HepG2 (cell line): Measurements from ENCODE around the gene ZBED5. TPM values are rescaled to one million over a fixed set of nuclear protein-coding genes. Genes with fewer than 3 reads are reported as not detected.
A peak's percentile ranks its signal among the peaks of the same experiment; 100 is the strongest.

Source experiments
- HCFC1 ChIP-seq: fragments of 150-350 bp; IDR thresholded peaks from 2 replicates; pipeline ENCODE4 v1.6.1; 2014; ENCODE audit warnings: low read depth, low read length
- HNRNPLL ChIP-seq: fragments of 200-400 bp; formaldehyde crosslinking; IDR thresholded peaks from 2 replicates; pipeline ENCODE4 v1.6.1; 2017; ENCODE audit warnings: mild to moderate bottlenecking, low read depth, low read length; ENCODE audit not compliant: poor library complexity, severe bottlenecking
- KLF13 ChIP-seq: sonication (generic); formaldehyde crosslinking; IDR thresholded peaks from 2 replicates; pipeline ENCODE4 v1.4.0; 2020; ENCODE audit warnings: mild to moderate bottlenecking, missing genetic modification reagents
- KLF15 ChIP-seq: sonication (generic); formaldehyde crosslinking; IDR thresholded peaks from 2 replicates; pipeline ENCODE4 v1.8.1; 2023; ENCODE audit warnings: borderline replicate concordance, mild to moderate bottlenecking, inconsistent platforms, missing genetic modification reagents, mixed read lengths
- KLF6 ChIP-seq: IDR thresholded peaks from 2 replicates; pipeline ENCODE4 v1.8.0; 2016; ENCODE audit warnings: missing biosample characterization, missing genetic modification reagents
- RBM22 ChIP-seq: fragments of 200-400 bp; formaldehyde crosslinking; optimal IDR thresholded peaks from 2 replicates; pipeline ENCODE3; 2017; ENCODE audit warnings: mild to moderate bottlenecking, low read length, moderate library complexity
- SUZ12 ChIP-seq: fragments of 150-350 bp; IDR thresholded peaks from 2 replicates; pipeline ENCODE4 v1.6.1; 2014; ENCODE audit warnings: low read depth, low read length
- ZNF83 ChIP-seq: sonication (generic); formaldehyde crosslinking; IDR thresholded peaks from 2 replicates; pipeline ENCODE4 v1.4.0; 2020; ENCODE audit warnings: missing genetic modification reagents, mild to moderate bottlenecking, borderline replicate concordance
- polyA plus RNA-seq, 8 experiments: library from polyadenylated mRNA; depleted of rRNA in 3 of 8; stranded (reverse) in 7 of 8; unstranded in 1 of 8; fragments of >200 nt; fragmentation: Illumina TruSeq in 4 of 8; extraction: Trizol in 4 of 8; gene quantifications; 2 replicates each; pipeline versions ENCODE4 v1.2.1 to v1.2.3, GENCODE V29; 2011 to 2016; ENCODE audit warnings: low read depth in 4 of 8, missing spikeins in 1 of 8, mixed read lengths in 1 of 8; ENCODE audit not compliant: insufficient read depth in 1 of 8
- total RNA-seq, 5 experiments: library from RNA; depleted of rRNA; stranded (reverse); fragments of >200 nt; fragmentation: Illumina TruSeq; extraction: Trizol; gene quantifications; 2 replicates each; pipeline ENCODE4 v1.2.3, GENCODE V29; 2016; ENCODE audit warnings: low read depth in 1 of 5
- TF ChIP-seq, protein P1 (sequence below): sonication (generic); formaldehyde crosslinking; IDR thresholded peaks from 2 replicates; pipeline ENCODE4 v1.9.0; 2021; ENCODE audit warnings: missing genetic modification reagents, borderline replicate concordance
- TF ChIP-seq, protein P2 (sequence below): sonication (generic); formaldehyde crosslinking; IDR thresholded peaks from 2 replicates; pipeline ENCODE4 v1.4.0; 2020; ENCODE audit warnings: missing genetic modification reagents
- TF ChIP-seq, protein P3 (sequence below): sonication (generic); formaldehyde crosslinking; IDR thresholded peaks from 2 replicates; pipeline ENCODE4 v1.4.0; 2020; ENCODE audit warnings: missing genetic modification reagents
- TF ChIP-seq, protein P4 (sequence below): sonication (generic); formaldehyde crosslinking; IDR thresholded peaks from 2 replicates; pipeline ENCODE4 v1.4.0; 2020; ENCODE audit warnings: missing genetic modification reagents
- TF ChIP-seq, protein P5 (sequence below): sonication (generic); formaldehyde crosslinking; IDR thresholded peaks from 2 replicates; pipeline ENCODE4 v1.4.0; 2020; ENCODE audit warnings: mild to moderate bottlenecking, missing genetic modification reagents, borderline replicate concordance

The ZBED5 gene
- total and polyA plus RNA-seq, 2 of the 13 experiments (the other 11 are each of a cell fraction or from before 2014, with no cell fraction given): 18.2 to 38.6 TPM

DNA sequence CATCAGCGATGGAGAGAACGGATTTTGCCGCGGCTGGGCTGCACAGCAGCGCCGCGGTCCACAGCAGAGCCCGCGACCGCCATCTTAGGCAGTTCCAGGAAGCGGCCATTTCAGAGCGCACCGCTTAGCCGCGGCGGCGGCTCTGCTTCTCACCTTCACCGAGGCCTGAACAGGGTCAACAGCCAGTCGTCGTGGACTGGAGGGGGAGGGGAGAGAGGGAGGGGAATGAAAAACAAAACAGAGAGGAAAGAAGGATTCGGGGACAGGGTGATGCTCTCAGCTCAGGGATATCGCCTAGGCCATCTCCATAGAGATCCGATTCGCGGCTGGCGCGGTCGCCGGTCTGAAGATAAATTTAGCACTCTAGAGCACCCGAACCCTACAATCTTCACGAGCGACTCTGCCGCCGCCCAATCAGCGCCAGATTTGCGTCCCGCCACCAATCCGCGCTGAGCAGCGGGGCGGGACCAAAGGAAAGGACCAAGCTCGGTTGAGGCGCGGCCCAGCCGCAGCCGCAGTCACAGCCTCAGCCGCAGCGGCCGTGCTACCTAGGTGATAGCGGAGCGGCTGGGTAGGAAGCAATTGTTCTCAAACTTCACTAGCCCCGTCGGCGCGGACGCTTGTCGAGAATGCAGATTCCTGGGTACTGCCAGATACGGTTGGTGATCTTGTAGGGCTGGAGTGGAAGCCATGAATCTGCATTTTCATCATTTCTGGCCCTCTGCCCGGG lies at the start of gene ZBED5 (continued):
- TF ChIP-seq, protein P1, sequence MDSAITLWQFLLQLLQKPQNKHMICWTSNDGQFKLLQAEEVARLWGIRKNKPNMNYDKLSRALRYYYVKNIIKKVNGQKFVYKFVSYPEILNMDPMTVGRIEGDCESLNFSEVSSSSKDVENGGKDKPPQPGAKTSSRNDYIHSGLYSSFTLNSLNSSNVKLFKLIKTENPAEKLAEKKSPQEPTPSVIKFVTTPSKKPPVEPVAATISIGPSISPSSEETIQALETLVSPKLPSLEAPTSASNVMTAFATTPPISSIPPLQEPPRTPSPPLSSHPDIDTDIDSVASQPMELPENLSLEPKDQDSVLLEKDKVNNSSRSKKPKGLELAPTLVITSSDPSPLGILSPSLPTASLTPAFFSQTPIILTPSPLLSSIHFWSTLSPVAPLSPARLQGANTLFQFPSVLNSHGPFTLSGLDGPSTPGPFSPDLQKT (CRISPR knock-in tag): no peak
- TF ChIP-seq HCFC1: 0 out of 2 replicates have a peak, but pooled peaks have one; percentile 20
- TF ChIP-seq, protein P2, sequence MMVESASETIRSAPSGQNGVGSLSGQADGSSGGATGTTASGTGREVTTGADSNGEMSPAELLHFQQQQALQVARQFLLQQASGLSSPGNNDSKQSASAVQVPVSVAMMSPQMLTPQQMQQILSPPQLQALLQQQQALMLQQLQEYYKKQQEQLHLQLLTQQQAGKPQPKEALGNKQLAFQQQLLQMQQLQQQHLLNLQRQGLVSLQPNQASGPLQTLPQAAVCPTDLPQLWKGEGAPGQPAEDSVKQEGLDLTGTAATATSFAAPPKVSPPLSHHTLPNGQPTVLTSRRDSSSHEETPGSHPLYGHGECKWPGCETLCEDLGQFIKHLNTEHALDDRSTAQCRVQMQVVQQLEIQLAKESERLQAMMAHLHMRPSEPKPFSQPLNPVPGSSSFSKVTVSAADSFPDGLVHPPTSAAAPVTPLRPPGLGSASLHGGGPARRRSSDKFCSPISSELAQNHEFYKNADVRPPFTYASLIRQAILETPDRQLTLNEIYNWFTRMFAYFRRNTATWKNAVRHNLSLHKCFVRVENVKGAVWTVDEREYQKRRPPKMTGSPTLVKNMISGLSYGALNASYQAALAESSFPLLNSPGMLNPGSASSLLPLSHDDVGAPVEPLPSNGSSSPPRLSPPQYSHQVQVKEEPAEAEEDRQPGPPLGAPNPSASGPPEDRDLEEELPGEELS (CRISPR knock-in tag): 0 out of 2 replicates have a peak, but pooled peaks have one; percentile 38
- TF ChIP-seq HNRNPLL: peak; percentile 90
- TF ChIP-seq, protein P3, sequence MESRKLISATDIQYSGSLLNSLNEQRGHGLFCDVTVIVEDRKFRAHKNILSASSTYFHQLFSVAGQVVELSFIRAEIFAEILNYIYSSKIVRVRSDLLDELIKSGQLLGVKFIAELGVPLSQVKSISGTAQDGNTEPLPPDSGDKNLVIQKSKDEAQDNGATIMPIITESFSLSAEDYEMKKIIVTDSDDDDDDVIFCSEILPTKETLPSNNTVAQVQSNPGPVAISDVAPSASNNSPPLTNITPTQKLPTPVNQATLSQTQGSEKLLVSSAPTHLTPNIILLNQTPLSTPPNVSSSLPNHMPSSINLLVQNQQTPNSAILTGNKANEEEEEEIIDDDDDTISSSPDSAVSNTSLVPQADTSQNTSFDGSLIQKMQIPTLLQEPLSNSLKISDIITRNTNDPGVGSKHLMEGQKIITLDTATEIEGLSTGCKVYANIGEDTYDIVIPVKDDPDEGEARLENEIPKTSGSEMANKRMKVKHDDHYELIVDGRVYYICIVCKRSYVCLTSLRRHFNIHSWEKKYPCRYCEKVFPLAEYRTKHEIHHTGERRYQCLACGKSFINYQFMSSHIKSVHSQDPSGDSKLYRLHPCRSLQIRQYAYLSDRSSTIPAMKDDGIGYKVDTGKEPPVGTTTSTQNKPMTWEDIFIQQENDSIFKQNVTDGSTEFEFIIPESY (CRISPR knock-in tag): no peak; the same call in 1 of the 2 replicates
- no peak for TF ChIP-seq KLF15 (CRISPR knock-in tag)
- TF ChIP-seq, protein P4, sequence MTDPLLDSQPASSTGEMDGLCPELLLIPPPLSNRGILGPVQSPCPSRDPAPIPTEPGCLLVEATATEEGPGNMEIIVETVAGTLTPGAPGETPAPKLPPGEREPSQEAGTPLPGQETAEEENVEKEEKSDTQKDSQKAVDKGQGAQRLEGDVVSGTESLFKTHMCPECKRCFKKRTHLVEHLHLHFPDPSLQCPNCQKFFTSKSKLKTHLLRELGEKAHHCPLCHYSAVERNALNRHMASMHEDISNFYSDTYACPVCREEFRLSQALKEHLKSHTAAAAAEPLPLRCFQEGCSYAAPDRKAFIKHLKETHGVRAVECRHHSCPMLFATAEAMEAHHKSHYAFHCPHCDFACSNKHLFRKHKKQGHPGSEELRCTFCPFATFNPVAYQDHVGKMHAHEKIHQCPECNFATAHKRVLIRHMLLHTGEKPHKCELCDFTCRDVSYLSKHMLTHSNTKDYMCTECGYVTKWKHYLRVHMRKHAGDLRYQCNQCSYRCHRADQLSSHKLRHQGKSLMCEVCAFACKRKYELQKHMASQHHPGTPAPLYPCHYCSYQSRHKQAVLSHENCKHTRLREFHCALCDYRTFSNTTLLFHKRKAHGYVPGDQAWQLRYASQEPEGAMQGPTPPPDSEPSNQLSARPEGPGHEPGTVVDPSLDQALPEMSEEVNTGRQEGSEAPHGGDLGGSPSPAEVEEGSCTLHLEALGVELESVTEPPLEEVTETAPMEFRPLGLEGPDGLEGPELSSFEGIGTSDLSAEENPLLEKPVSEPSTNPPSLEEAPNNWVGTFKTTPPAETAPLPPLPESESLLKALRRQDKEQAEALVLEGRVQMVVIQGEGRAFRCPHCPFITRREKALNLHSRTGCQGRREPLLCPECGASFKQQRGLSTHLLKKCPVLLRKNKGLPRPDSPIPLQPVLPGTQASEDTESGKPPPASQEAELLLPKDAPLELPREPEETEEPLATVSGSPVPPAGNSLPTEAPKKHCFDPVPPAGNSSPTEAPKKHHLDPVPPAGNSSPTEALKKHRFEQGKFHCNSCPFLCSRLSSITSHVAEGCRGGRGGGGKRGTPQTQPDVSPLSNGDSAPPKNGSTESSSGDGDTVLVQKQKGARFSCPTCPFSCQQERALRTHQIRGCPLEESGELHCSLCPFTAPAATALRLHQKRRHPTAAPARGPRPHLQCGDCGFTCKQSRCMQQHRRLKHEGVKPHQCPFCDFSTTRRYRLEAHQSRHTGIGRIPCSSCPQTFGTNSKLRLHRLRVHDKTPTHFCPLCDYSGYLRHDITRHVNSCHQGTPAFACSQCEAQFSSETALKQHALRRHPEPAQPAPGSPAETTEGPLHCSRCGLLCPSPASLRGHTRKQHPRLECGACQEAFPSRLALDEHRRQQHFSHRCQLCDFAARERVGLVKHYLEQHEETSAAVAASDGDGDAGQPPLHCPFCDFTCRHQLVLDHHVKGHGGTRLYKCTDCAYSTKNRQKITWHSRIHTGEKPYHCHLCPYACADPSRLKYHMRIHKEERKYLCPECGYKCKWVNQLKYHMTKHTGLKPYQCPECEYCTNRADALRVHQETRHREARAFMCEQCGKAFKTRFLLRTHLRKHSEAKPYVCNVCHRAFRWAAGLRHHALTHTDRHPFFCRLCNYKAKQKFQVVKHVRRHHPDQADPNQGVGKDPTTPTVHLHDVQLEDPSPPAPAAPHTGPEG: no peak
- TF ChIP-seq, protein P5, sequence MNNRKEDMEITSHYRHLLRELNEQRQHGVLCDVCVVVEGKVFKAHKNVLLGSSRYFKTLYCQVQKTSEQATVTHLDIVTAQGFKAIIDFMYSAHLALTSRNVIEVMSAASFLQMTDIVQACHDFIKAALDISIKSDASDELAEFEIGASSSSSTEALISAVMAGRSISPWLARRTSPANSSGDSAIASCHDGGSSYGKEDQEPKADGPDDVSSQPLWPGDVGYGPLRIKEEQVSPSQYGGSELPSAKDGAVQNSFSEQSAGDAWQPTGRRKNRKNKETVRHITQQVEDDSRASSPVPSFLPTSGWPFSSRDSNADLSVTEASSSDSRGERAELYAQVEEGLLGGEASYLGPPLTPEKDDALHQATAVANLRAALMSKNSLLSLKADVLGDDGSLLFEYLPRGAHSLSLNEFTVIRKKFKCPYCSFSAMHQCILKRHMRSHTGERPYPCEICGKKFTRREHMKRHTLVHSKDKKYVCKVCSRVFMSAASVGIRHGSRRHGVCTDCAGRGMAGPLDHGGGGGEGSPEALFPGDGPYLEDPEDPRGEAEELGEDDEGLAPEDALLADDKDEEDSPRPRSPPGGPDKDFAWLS (CRISPR knock-in tag): no peak
- TF ChIP-seq ZNF83 (CRISPR knock-in tag): no peak
- TF ChIP-seq RBM22: no peak
- TF ChIP-seq KLF13 (CRISPR knock-in tag): 0 out of 2 replicates have a peak, but pooled peaks have one; percentile 12
- TF ChIP-seq SUZ12: no peak
- TF ChIP-seq KLF6 (CRISPR knock-in tag): peak; percentile 33; the same call in 1 of the 2 replicates
